Progenitor cell of endocrine pancreas (in vitro differentiated cells): ENCODE measurements around the gene HOXC10. TPM values are rescaled to one million over a fixed set of nuclear protein-coding genes. Genes with fewer than 3 reads are reported as not detected.

Source experiments
- DNase-seq: peaks from one replicate; pipeline ENCODE4 v3.0.0; 2021; ENCODE audit warnings: low spot score; ENCODE audit not compliant: unreplicated experiment
- H3K27ac Mint-ChIP-seq: 2 replicates; pipeline ENCODE4 v1.8.0; 2021; ENCODE audit warnings: mild to moderate bottlenecking, moderate library complexity, mixed read lengths
- H3K27me3 Mint-ChIP-seq: 2 replicates; pipeline ENCODE4 v1.8.0; 2021; ENCODE audit warnings: mixed read lengths
- H3K36me3 Mint-ChIP-seq: 2 replicates; pipeline ENCODE4 v1.8.0; 2022; ENCODE audit warnings: mixed read lengths; ENCODE audit not compliant: insufficient read depth
- H3K4me1 Mint-ChIP-seq: 2 replicates; pipeline ENCODE4 v1.8.0; 2021; ENCODE audit warnings: low read depth, mixed read lengths
- H3K4me3 Mint-ChIP-seq: 2 replicates; pipeline ENCODE4 v1.8.0; 2021; ENCODE audit warnings: low read depth, mild to moderate bottlenecking, moderate library complexity, mixed read lengths
- H3K9me3 Mint-ChIP-seq: 2 replicates; pipeline ENCODE4 v1.8.0; 2021; ENCODE audit warnings: low read depth, mixed read lengths
- total RNA-seq: library from RNA; stranded (reverse); gene quantifications from 2 replicates; pipeline ENCODE4 v1.2.1, GENCODE V29; 2021
- TF ChIP-seq, protein P1 (sequence below): fragments of 200-600 bp; sonication (generic); IDR thresholded peaks from one replicate; pipeline ENCODE4 v1.5.0; 2021; ENCODE audit warnings: antibody characterized with exemption, mild to moderate bottlenecking; ENCODE audit not compliant: unreplicated experiment

The HOXC10 gene
- total RNA-seq, 1 donor from 2014 or later = not detected

GRCh38 chr12:53977596-53978445 lies 7.1 kb upstream of the HOXC10 start:
- no peaks in the 10 kb centered on the region for H3K36me3 Mint-ChIP-seq
- no peak overlapping the region for H3K4me3 Mint-ChIP-seq
- peaks cover 93% of the 10 kb centered on the region for H3K27me3 Mint-ChIP-seq

DNA sequence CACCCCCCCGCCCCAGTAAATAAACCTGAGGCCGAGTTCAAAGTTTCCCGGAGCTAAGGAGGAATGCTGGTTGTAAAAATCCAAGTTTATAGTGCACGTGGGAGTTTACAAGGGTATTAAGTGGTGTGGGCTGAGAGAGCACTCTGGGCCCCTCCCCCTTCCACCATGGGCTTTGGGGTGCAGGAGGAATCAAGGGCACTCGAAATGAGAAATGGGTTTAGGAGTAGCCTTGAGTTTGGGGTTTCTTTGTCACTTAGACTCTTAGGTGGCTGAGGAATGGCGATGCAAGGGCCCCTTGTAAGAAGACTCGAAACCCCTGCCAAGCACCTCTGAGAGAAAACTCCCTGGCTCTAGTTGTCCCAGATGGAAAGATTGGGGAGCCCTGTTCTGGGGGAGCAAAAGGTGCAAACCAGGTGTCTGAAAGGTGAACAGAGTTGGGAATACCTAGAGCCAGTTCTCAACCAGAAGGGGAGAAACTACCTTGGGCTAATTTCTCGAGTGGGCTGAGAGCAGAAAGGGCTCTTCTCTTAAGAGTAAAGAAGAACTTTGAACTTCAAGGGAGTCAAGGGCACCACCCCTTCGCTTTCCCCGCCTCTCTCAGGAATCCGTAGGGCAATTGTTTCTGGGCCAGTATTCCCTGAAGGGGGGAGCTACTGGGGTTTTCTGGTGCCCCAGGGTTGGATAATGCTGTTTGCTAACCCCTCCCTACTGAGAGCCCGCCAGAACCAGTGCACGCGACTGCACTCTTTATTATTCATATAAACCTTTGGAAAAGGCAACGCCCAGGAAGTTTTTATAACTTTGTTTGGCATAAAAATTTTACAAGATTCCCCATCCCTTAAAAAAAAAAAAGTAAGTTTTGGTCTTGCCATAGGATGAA lies 6.2 kb upstream of the HOXC10 start:
- Mint-ChIP-seq H3K27me3 (peaks cover 95% of the 10 kb centered on the region), H3K36me3 (no peaks in the 10 kb centered on the region), H3K4me1 (no peaks in the 10 kb centered on the region), H3K9me3 (no peaks in the 10 kb centered on the region), H3K4me3 (no peak overlapping the region), H3K27ac (no peak overlapping the region)
- no peak for DNase-seq
- TF ChIP-seq, protein P1, sequence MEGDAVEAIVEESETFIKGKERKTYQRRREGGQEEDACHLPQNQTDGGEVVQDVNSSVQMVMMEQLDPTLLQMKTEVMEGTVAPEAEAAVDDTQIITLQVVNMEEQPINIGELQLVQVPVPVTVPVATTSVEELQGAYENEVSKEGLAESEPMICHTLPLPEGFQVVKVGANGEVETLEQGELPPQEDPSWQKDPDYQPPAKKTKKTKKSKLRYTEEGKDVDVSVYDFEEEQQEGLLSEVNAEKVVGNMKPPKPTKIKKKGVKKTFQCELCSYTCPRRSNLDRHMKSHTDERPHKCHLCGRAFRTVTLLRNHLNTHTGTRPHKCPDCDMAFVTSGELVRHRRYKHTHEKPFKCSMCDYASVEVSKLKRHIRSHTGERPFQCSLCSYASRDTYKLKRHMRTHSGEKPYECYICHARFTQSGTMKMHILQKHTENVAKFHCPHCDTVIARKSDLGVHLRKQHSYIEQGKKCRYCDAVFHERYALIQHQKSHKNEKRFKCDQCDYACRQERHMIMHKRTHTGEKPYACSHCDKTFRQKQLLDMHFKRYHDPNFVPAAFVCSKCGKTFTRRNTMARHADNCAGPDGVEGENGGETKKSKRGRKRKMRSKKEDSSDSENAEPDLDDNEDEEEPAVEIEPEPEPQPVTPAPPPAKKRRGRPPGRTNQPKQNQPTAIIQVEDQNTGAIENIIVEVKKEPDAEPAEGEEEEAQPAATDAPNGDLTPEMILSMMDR = no peak

More at GRCh38 chr12:53977596-53978445, 7.1 kb upstream of the HOXC10 start:
- TF ChIP-seq, protein P1 = no peak
- DNase-seq = no peak
- no peaks in the 10 kb centered on the region for H3K4me1 Mint-ChIP-seq
- no peaks in the 10 kb centered on the region for H3K9me3 Mint-ChIP-seq
- no peak overlapping the region for H3K27ac Mint-ChIP-seq

- H3K27ac Mint-ChIP-seq = peak overlapping the region; percentile 57
- TF ChIP-seq, protein P1 = no peak
- no peak for DNase-seq
- H3K9me3 Mint-ChIP-seq = no peaks in the 10 kb centered on the region
- peaks cover 1% of the 10 kb centered on the region for H3K4me1 Mint-ChIP-seq
- peaks cover 96% of the 10 kb centered on the region for H3K27me3 Mint-ChIP-seq
- H3K36me3 Mint-ChIP-seq = no peaks in the 10 kb centered on the region
- no peak overlapping the region for H3K4me3 Mint-ChIP-seq
Observed at GRCh38 chr12:53980104-53980801, 4.7 kb upstream of the HOXC10 start.

DNA sequence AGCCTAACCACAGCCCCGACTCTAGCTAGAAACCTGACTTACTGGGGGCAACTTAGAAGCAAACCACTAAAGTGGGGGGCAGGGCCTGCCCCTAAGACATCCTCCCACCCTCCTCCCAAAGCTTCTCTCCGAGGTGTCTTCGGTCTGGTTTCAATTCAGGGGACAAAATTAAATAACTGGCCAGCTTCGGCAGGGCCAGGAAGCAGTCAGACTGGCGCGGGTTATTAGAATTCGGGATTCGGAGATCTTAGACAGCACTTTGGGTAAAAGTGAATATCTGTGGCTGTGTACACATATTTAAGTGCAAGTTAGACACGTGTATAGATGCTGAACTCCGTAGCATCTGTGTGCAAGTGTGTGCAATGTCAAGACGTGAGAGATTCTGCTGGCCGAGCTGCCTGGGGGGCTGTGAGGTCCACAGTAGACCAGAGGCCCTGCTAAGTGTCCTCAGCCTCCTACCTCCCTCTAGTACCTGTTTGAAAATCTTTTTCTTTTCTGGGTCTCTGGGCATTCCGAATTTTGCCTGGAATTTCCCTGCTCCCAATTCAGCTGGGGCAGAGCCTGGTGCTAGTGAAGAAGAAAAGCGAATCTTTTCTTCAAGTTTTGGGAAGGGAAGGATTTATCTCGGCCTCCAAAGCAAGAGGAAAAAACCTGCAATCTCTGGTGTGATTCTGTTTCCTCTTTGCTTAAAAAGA lies 4.0 kb upstream of the HOXC10 start:
- DNase-seq = no peak
- no peak overlapping the region for H3K27ac Mint-ChIP-seq
- TF ChIP-seq, protein P1 = no peak
- H3K9me3 Mint-ChIP-seq = no peaks in the 10 kb centered on the region
- H3K36me3 Mint-ChIP-seq = no peaks in the 10 kb centered on the region
- peaks cover 3% of the 10 kb centered on the region for H3K4me1 Mint-ChIP-seq
- no peak overlapping the region for H3K4me3 Mint-ChIP-seq
- H3K27me3 Mint-ChIP-seq = peaks cover 95% of the 10 kb centered on the region
